Measurements from ENCODE around the gene IFI44.

The IFI44 gene

DNA sequence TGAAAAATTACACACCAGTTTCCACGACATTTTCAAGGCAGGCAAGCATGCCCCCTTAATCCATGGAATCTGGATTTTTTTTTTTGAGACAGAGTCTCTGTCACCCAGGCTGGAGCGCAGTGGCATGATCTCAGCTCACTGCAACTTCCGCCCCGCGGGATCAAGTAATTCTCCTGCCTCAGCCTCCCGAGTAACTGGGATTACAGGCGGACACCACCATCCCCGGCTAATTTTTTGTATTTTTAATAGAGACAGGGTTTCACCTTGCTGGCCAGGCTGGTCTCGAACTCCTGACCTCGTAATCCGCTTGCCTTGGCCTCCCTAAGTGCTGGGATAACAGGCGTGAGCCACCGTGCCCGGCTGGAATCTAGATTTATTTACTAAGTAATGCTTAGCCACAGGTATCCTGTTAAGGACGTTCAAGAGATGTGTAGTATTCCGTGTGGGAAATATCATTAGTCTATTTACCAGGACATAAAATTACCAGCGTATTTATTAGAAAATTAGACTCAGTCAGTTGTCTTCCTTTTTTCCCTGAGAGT lies 2.5 kb downstream of the IFI44 start:
- DNase-seq: no peak

GRCh38 chr1:78658901-78659300 lies 9.3 kb downstream of the IFI44 start:
- DNase-seq: no peak

GRCh38 chr1:78663923-78664322 lies 14.3 kb downstream of the IFI44 start:
- no peak for DNase-seq

DNA sequence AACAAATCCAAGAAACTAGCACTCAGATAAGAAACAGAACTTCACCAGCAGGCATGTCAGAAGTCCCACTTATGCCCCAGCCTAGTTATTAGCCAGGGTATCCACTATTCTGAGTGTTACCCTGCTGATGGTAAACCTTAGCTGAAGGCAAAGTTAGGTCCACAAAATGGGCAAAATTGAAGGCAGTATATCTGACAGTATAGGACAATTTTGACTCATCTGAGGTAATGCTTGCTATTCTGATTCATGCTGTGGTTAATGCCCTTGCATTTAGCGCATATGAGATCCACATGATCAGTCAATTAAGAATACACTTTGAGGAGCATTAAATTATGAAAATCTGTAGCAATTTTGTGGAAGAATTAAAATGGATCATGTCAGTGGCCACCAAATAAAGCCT lies 15.1 kb downstream of the IFI44 start:
- no peak for DNase-seq

- no peak for DNase-seq
Observed at GRCh38 chr1:78665809-78666208, 16.2 kb downstream of the IFI44 start.

DNA sequence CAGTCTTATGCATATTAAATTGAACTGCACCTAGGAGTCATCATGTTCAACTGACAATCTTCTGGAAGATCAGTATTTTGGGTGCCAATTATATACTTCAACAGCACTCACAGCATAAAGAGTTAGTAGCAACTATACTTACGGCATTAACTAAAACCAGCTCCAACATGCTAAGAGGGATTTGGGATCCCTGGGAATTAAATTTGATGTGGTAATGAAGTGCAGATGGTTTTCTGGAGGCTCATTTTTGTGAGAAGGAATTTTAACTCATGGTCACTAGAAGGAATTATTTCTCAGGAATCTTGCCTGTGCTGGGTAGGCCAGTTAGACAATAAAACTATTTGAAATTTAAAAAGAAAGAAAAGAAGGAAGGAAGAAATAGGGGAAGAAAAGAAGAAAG lies 18.3 kb downstream of the IFI44 start:
- no peak for DNase-seq

DNA sequence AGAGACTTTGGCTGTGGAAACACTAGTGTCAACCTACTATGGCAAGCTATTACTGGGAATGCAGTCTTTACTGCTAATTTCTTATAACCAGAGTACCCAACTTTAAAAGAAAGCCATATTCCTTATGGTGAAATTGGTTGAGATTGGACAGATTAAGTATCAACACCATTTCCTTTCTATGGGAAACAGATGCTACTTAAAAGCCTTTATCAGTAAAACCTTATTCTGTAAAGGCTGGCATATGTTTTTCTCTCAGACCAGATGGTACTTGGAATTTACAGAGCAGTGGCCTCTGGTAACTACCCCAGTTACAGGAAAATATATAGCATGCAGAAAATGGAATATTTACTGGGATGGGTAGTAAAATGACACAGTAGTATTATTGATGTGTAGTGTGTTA lies 18.8 kb downstream of the IFI44 start:
- DNase-seq: no peak

DNA sequence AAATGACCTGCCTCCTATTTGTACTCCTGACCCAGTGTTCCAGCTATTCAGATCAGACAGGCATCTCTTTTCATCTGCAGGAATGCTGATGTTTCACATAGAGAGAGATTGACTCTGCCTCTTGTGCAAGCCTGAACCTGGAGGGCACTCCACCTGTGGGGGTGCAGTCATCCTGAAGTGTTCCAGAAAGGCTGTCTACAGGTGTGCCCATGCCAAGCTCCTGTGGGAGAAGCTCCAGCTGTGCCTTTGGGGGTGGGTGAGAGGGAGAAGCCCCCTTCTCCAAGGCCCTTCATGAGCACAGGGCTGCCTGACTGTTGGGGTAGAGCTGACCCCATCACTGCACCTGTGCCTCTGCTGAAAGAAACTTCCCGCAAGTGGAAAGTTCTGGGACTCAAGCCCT lies 22.8 kb downstream of the IFI44 start:
- DNase-seq: no peak

DNA sequence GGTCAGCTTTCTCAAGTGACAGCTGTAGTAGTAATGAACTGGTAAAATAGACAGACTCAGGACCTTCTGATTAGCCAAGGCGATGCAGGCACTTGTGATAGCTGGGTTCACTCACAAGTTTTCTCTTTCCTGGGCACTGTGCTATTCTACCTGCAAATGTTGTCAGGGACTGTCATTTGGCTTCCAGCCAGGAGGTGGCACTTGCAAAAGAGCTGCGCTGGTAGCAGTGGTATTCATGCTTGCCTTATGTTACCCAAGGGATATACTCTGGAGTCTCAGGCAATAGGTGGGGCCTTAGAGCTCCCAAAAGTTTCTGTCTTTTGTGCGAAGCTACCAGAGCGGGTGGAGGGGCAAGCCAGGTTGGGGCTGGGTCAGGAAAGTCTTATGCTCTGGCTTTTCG lies 23.5 kb downstream of the IFI44 start:
- peak; percentile 11 for DNase-seq

DNA sequence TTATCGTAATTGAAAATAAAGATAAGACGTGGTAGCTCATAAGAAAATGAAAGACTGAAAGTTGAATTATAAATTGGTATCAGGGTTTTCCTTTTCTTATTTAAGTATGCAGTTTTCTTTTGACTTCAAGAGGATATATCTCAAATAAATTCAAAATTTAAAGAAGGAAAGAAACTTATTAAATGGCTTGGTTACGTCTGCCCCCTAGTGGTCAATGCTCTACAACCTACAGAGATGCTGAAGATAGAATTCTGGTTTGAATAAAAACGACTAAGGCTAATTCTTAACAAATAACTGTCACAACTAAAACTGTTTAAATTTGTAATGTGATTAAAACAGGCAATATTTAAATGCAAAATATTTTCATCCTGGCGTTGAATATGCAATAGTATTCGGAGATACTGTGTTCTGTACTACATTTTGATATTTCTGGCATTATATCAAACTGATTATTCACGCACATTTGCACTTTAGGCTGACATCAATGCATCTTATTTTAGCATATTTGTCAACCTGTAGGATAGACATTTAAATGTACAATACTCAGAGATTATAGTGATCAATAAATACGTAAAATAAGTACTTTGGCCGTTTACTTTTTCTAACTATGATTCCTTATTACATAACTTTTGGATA lies 26.8 kb downstream of the IFI44 start:
- peak; percentile 44 for DNase-seq

GRCh38 chr1:78676993-78677392 lies 27.4 kb downstream of the IFI44 start:
- no peak for DNase-seq

GRCh38 chr1:78677788-78678187 lies 28.2 kb downstream of the IFI44 start:
- DNase-seq: no peak

GRCh38 chr1:78678324-78678723 lies 28.7 kb downstream of the IFI44 start:
- no peak for DNase-seq

DNA sequence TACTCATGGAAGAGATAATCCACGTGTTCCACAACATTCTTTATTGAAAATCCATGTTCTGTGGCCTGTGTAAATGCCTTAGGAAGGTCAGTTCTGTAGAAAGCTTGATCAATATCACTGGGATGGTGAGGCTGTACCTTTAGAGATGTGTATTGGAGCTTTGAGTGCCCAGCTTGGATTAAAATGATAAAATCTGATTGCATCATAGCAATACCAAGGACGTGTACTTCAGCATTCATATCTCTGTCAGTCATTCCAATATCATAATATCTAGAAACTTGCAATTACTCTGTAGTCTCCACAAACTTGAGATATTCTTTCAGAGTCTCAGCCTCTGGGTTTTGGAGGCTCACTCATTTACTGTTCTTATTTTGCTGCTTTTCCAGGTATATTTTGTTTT lies 31.6 kb downstream of the IFI44 start:
- DNase-seq: no peak

- DNase-seq: no peak
Observed at GRCh38 chr1:78682496-78682895, 32.9 kb downstream of the IFI44 start.

GRCh38 chr1:78683079-78683478 lies 33.4 kb downstream of the IFI44 start:
- DNase-seq: no peak

DNA sequence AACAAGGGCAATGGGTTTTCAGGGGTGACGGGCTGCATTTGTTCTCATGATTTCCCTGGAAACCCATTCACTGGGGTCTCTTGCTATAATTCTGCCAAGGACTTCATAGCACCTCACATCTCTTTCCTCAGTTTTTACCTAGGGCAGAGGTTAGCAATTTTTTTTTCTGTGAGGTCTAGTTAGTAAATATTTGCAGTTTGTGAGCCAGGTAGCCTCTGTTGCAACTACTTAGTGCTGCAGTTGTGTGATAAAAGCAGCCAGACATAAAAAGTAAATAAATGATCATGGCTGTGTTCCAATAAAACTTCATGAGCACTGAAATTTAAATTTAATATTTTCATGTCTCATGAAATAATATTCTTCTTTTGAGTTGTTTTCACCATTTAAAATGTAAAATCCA lies 37.7 kb downstream of the IFI44 start:
- DNase-seq: no peak

DNA sequence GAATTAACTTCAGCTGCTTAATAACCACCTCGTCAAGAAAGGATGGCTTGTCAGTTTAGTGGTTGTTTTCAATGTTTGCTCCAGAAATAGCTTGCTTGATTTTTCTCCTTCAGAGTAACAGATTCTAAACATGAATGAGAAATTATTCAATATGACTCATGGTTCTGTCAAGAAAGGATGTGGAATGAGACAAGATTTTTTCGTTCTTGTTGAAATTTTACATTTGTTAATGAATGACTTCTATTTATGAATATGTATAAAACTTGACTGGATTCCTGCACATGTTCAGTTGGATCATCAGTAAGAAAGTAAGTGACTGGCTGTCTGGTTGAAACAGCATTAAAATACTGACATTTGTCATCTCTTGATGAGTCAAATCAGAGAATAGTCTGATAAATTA lies 38.3 kb downstream of the IFI44 start:
- DNase-seq: no peak

DNA sequence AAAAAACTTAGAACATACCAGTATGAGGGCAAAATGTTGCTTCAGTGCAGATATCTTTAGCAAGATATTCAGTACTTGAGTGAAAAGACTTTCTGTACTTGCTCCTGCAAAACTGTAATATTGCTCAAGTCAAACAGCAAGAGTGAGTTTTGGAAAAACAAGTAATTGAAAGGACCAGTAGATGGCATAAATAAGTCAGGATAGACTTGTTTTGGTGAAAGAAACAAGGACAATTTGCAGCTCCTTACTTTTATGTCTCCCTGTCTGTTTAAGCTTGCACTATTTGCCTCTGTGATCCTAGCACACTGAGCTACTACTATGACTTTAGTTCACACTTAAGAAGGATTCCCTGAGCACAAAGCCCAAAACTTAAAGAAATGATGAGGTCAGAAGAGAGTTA lies 39.1 kb downstream of the IFI44 start:
- DNase-seq: no peak

GRCh38 chr1:78690516-78690915 lies 40.9 kb downstream of the IFI44 start:
- no peak for DNase-seq

DNA sequence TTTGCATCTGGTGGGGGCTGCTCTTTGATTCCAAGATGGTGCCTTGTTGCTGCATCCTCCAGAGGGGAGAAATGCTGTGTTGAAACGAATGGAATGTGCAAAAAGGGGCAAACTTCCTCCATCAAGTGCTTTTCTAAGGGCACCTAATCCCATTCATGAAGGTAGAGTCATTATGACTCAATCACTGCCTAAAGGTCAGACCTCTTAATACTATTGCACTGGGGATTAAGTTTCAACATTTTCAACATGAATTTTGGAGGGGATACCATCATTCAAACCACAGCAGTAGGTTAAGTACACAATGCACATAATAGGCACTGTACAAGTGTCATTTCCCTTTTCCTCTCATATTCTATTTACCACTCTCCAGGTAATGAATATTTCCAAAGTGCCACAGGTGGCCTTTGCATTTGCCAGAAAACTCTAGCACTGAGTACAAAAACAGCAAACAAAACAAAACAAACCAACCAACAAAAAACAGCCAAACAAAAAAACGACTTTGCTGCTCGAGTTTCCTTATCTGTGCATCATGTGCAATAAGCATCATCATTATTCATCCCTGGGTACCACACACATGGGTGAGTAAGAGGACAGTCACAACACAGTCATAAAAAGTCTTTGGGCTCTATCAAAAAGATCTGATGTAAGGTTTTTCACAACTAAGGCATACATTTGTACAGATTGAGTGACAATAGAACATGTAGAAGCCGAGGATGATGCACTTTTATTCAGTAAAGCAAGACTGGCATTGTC lies 42.5 kb downstream of the IFI44 start:
- no peak for DNase-seq

GRCh38 chr1:78699813-78700212 lies 50.2 kb downstream of the IFI44 start:
- DNase-seq: no peak

GRCh38 chr1:78702426-78702825 lies 52.8 kb downstream of the IFI44 start:
- DNase-seq: no peak

DNA sequence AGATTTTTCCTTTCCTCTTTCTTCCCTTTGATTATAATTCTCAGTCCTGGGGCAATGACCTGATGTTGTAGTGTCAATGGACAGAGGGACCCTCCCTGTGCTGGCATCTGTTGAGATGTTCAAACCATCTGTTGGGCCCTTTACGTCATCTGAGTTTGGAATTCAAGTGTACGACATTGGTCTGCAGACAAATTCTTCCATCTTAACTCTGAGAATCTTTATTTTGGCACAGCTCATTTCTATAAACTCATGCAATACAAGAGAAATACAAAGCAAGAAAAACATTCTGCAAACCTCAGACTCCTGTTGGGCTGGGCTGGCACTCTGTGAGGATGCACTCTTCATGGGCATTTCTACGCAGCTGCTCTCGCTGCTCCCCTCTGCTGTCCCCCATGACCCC lies 54.2 kb downstream of the IFI44 start:
- DNase-seq: no peak
